Endometrial microvascular endothelial cells (primary cell): ENCODE data around the gene ZBTB17. TPM values are rescaled to one million over a fixed set of nuclear protein-coding genes. Genes with fewer than 3 reads are reported as not detected.
"Not testable (repeated sequence)": the region's sequence is repeated elsewhere in the genome, so short reads cannot be mapped to it uniquely, and the experiment has no call there.

ENCODE experiments used
- in situ Hi-C: cut with HindIII; loops from 2 replicates; pipeline ENCODE4 v1.10.0; 2017; ENCODE audit warnings: low sequenced_read_pairs, low pct_unique_long_range_greater_than_20kb; ENCODE audit errors: inconsistent ontology term
- total RNA-seq: library from RNA; depleted of rRNA; stranded (reverse); fragments of >200 nt; gene quantifications from one replicate; pipeline ENCODE4 v1.2.3, GENCODE V29; 2015; ENCODE audit errors: inconsistent ontology term

ZBTB17 gene
- total RNA-seq, 1 donor from 2014 or later = 26.5 TPM

GRCh38 chr1:16013220-16013907 is 37.5 kb upstream of the ZBTB17 start:
- in situ Hi-C loops = no loop called here

GRCh38 chr1:16012590-16013219 is 36.8 kb upstream of the ZBTB17 start:
- in situ Hi-C loops = no loop called here

GRCh38 chr1:16011936-16012589 is 36.2 kb upstream of the ZBTB17 start:
- in situ Hi-C loops = no loop called here

GRCh38 chr1:16010837-16011236 is 34.9 kb upstream of the ZBTB17 start:
- in situ Hi-C loops = no loop called here

- in situ Hi-C loops = no loop called here
Measured at GRCh38 chr1:16009678-16010077, 33.8 kb upstream of the ZBTB17 start.

GRCh38 chr1:16009030-16009460 is 33.1 kb upstream of the ZBTB17 start:
- in situ Hi-C loops = no loop called here

- in situ Hi-C loops = no loop called here
Measured at GRCh38 chr1:16007671-16008341, 31.9 kb upstream of the ZBTB17 start.

GRCh38 chr1:16006552-16007485 is 30.9 kb upstream of the ZBTB17 start:
- in situ Hi-C loops = no loop called here

- in situ Hi-C loops = no loop called here
Measured at GRCh38 chr1:16006010-16006409, 30.1 kb upstream of the ZBTB17 start.

- in situ Hi-C loops = no loop called here
Measured at GRCh38 chr1:16005597-16005996, 29.7 kb upstream of the ZBTB17 start.

GRCh38 chr1:16001274-16001673 is 25.4 kb upstream of the ZBTB17 start:
- in situ Hi-C loops = not testable (repeated sequence)

- in situ Hi-C loops = no loop called here
Measured at GRCh38 chr1:15998929-15999328, 23.0 kb upstream of the ZBTB17 start.

- in situ Hi-C loops = no loop called here
Measured at GRCh38 chr1:15997637-15998280, 21.9 kb upstream of the ZBTB17 start.

- in situ Hi-C loops = no loop called here
Measured at GRCh38 chr1:15997076-15997585, 21.2 kb upstream of the ZBTB17 start.

- in situ Hi-C loops = no loop called here
Measured at GRCh38 chr1:15994590-15995351, 18.9 kb upstream of the ZBTB17 start.

GRCh38 chr1:15994081-15994480 is 18.2 kb upstream of the ZBTB17 start:
- in situ Hi-C loops = no loop called here

GRCh38 chr1:15993666-15994065 is 17.8 kb upstream of the ZBTB17 start:
- in situ Hi-C loops = no loop called here
